Measurements from ENCODE around the gene FILIP1L.
A peak's percentile ranks its signal among the peaks of the same experiment; 100 is the strongest.
"Not testable (repeated sequence)": the region's sequence is repeated elsewhere in the genome, so short reads cannot be mapped to it uniquely, and the experiment has no call there.

The FILIP1L gene

GRCh38 chr3:100096286-100096685, 18.0 kb downstream of the FILIP1L start:
- H3K27me3 ChIP-seq (ENCODE audit: insufficient read depth, low read length); H3K4ac ChIP-seq (ENCODE audit: low read depth, low read length); H3K79me1 ChIP-seq (ENCODE audit: low read length); H2BK120ac ChIP-seq (ENCODE audit: insufficient read depth, low read length, poor library complexity); H2AFZ ChIP-seq (ENCODE audit: insufficient read depth, low read length, poor library complexity); H4K91ac ChIP-seq (ENCODE audit: low read depth, low read length); H3K4me3 ChIP-seq (ENCODE audit: low read depth, low read length); H2BK5ac ChIP-seq (ENCODE audit: low read depth, low read length, poor library complexity); H4K12ac ChIP-seq (ENCODE audit: low read depth, low read length); H3K27ac ChIP-seq (ENCODE audit: low read depth, low read length); H2BK12ac ChIP-seq (ENCODE audit: low read length); H3K4me1 ChIP-seq (ENCODE audit: control insufficient read depth in 1 of 2, insufficient read depth in 2 of 2, low read length in 2 of 2); H3K9ac ChIP-seq (ENCODE audit: low read length); H3K23ac ChIP-seq (ENCODE audit: low read length); H3K9me3 ChIP-seq (ENCODE audit: insufficient read depth, low read depth, low read length); H3K14ac ChIP-seq (ENCODE audit: low read length); H3K36me3 ChIP-seq (ENCODE audit: control insufficient read depth in 1 of 2, insufficient read depth in 2 of 2, low read length in 2 of 2); DNase-seq; H3K18ac ChIP-seq (ENCODE audit: low read length); H3K4me2 ChIP-seq (ENCODE audit: low read length); H3K79me2 ChIP-seq (ENCODE audit: control insufficient read depth, insufficient read depth, low read length, poor library complexity); H4K8ac ChIP-seq (ENCODE audit: low read depth, low read length); H2AK5ac ChIP-seq (ENCODE audit: low read length): not testable (repeated sequence)
- no CpG with 5 or more reads among the region's 1 CpG for WGBS (ENCODE audit: extremely low coverage, insufficient coverage, insufficient read length)

- H3K4me1 ChIP-seq (ENCODE audit: control insufficient read depth in 1 of 2, insufficient read depth in 2 of 2, low read length in 2 of 2): peaks cover 7 to 12% of the 10 kb centered on the region in 2 experiments
- no peak overlapping the region for H2BK5ac ChIP-seq (ENCODE audit: low read depth, low read length, poor library complexity)
- no CpG with 5 or more reads among the region's 1 CpG for WGBS (ENCODE audit: extremely low coverage, insufficient coverage, insufficient read length)
Observed at GRCh38 chr3:100093831-100094230, 20.5 kb downstream of the FILIP1L start.

GRCh38 chr3:100090669-100091005, 23.7 kb downstream of the FILIP1L start:
- DNase-seq: no peak
- no peak overlapping the region for H3K18ac ChIP-seq (ENCODE audit: low read length)
- H3K9me3 ChIP-seq (ENCODE audit: insufficient read depth, low read depth, low read length): no peaks in the 10 kb centered on the region
- no peaks in the 10 kb centered on the region for H3K27me3 ChIP-seq (ENCODE audit: insufficient read depth, low read length)
- H3K27ac ChIP-seq (ENCODE audit: low read depth, low read length): no peak overlapping the region
- H2AK5ac ChIP-seq (ENCODE audit: low read length): no peak overlapping the region
- no peak overlapping the region for H3K14ac ChIP-seq (ENCODE audit: low read length)
- no peak overlapping the region for H4K12ac ChIP-seq (ENCODE audit: low read depth, low read length)
- H2BK120ac ChIP-seq (ENCODE audit: insufficient read depth, low read length, poor library complexity): no peak overlapping the region
- no peak overlapping the region for H4K8ac ChIP-seq (ENCODE audit: low read depth, low read length)
- H2BK5ac ChIP-seq (ENCODE audit: low read depth, low read length, poor library complexity): no peak overlapping the region
- H3K79me2 ChIP-seq (ENCODE audit: control insufficient read depth, insufficient read depth, low read length, poor library complexity): no peaks in the 10 kb centered on the region
- H3K36me3 ChIP-seq (ENCODE audit: control insufficient read depth in 1 of 2, insufficient read depth in 2 of 2, low read length in 2 of 2): no peaks in the 10 kb centered on the region
- peaks cover 7 to 8% of the 10 kb centered on the region in 2 experiments for H3K4me1 ChIP-seq (ENCODE audit: control insufficient read depth in 1 of 2, insufficient read depth in 2 of 2, low read length in 2 of 2)
- H2BK12ac ChIP-seq (ENCODE audit: low read length): peak overlapping the region; percentile 42
- H2AFZ ChIP-seq (ENCODE audit: insufficient read depth, low read length, poor library complexity): no peak overlapping the region
- H3K4me3 ChIP-seq (ENCODE audit: low read depth, low read length): no peak overlapping the region
- no peak overlapping the region for H4K91ac ChIP-seq (ENCODE audit: low read depth, low read length)
- H3K4ac ChIP-seq (ENCODE audit: low read depth, low read length): no peak overlapping the region
- H3K79me1 ChIP-seq (ENCODE audit: low read length): peaks cover 2% of the 10 kb centered on the region
- H3K4me2 ChIP-seq (ENCODE audit: low read length): no peak overlapping the region
- no peak overlapping the region for H3K9ac ChIP-seq (ENCODE audit: low read length)
- H3K23ac ChIP-seq (ENCODE audit: low read length): no peak overlapping the region

More at GRCh38 chr3:100093831-100094230, 20.5 kb downstream of the FILIP1L start:
- H3K27me3 ChIP-seq (ENCODE audit: insufficient read depth, low read length): no peaks in the 10 kb centered on the region
- no peak overlapping the region for H3K4me3 ChIP-seq (ENCODE audit: low read depth, low read length)
- no peak overlapping the region for H3K27ac ChIP-seq (ENCODE audit: low read depth, low read length)
- no peak overlapping the region for H2BK12ac ChIP-seq (ENCODE audit: low read length)
- H4K91ac ChIP-seq (ENCODE audit: low read depth, low read length): no peak overlapping the region
- H4K12ac ChIP-seq (ENCODE audit: low read depth, low read length): no peak overlapping the region
- H3K23ac ChIP-seq (ENCODE audit: low read length): no peak overlapping the region
- peak in 1 of 2 donors; percentile 68 for DNase-seq
- no peak overlapping the region for H3K18ac ChIP-seq (ENCODE audit: low read length)
- H2BK120ac ChIP-seq (ENCODE audit: insufficient read depth, low read length, poor library complexity): no peak overlapping the region
- H3K36me3 ChIP-seq (ENCODE audit: control insufficient read depth in 1 of 2, insufficient read depth in 2 of 2, low read length in 2 of 2): no peaks in the 10 kb centered on the region
- no peak overlapping the region for H3K4me2 ChIP-seq (ENCODE audit: low read length)
- H3K79me1 ChIP-seq (ENCODE audit: low read length): peaks cover 5% of the 10 kb centered on the region
- no peak overlapping the region for H4K8ac ChIP-seq (ENCODE audit: low read depth, low read length)
- no peak overlapping the region for H3K4ac ChIP-seq (ENCODE audit: low read depth, low read length)
- H3K79me2 ChIP-seq (ENCODE audit: control insufficient read depth, insufficient read depth, low read length, poor library complexity): no peaks in the 10 kb centered on the region
- H3K9me3 ChIP-seq (ENCODE audit: insufficient read depth, low read depth, low read length): no peaks in the 10 kb centered on the region
- H3K9ac ChIP-seq (ENCODE audit: low read length): no peak overlapping the region
- no peak overlapping the region for H2AK5ac ChIP-seq (ENCODE audit: low read length)
- no peak overlapping the region for H2AFZ ChIP-seq (ENCODE audit: insufficient read depth, low read length, poor library complexity)
- H3K14ac ChIP-seq (ENCODE audit: low read length): no peak overlapping the region

- no peaks in the 10 kb centered on the region for H3K36me3 ChIP-seq (ENCODE audit: control insufficient read depth in 1 of 2, insufficient read depth in 2 of 2, low read length in 2 of 2)
- no peak overlapping the region for H2BK12ac ChIP-seq (ENCODE audit: low read length)
- peak; percentile 55 to 76 for DNase-seq
- H3K9me3 ChIP-seq (ENCODE audit: insufficient read depth, low read depth, low read length): no peaks in the 10 kb centered on the region
- peak overlapping the region; percentile 49 for H3K27ac ChIP-seq (ENCODE audit: low read depth, low read length)
- no peak overlapping the region for H3K18ac ChIP-seq (ENCODE audit: low read length)
- H3K9ac ChIP-seq (ENCODE audit: low read length): no peak overlapping the region
- H3K23ac ChIP-seq (ENCODE audit: low read length): no peak overlapping the region
- no peak overlapping the region for H3K4ac ChIP-seq (ENCODE audit: low read depth, low read length)
- H3K79me2 ChIP-seq (ENCODE audit: control insufficient read depth, insufficient read depth, low read length, poor library complexity): no peaks in the 10 kb centered on the region
- H2BK5ac ChIP-seq (ENCODE audit: low read depth, low read length, poor library complexity): no peak overlapping the region
- H4K12ac ChIP-seq (ENCODE audit: low read depth, low read length): no peak overlapping the region
- peaks cover 7 to 8% of the 10 kb centered on the region in 2 experiments for H3K4me1 ChIP-seq (ENCODE audit: control insufficient read depth in 1 of 2, insufficient read depth in 2 of 2, low read length in 2 of 2)
- no peaks in the 10 kb centered on the region for H3K27me3 ChIP-seq (ENCODE audit: insufficient read depth, low read length)
- H2AK5ac ChIP-seq (ENCODE audit: low read length): no peak overlapping the region
- no peak overlapping the region for H4K8ac ChIP-seq (ENCODE audit: low read depth, low read length)
- H3K4me3 ChIP-seq (ENCODE audit: low read depth, low read length): no peak overlapping the region
- H3K79me1 ChIP-seq (ENCODE audit: low read length): peaks cover 2% of the 10 kb centered on the region
- no peak overlapping the region for H2AFZ ChIP-seq (ENCODE audit: insufficient read depth, low read length, poor library complexity)
- H2BK120ac ChIP-seq (ENCODE audit: insufficient read depth, low read length, poor library complexity): no peak overlapping the region
- H3K14ac ChIP-seq (ENCODE audit: low read length): no peak overlapping the region
- H3K4me2 ChIP-seq (ENCODE audit: low read length): no peak overlapping the region
- WGBS (ENCODE audit: extremely low coverage, insufficient coverage, insufficient read length): no CpG with 5 or more reads among the region's 7 CpGs
- H4K91ac ChIP-seq (ENCODE audit: low read depth, low read length): no peak overlapping the region
Observed at GRCh38 chr3:100089812-100090668, 24.3 kb downstream of the FILIP1L start.
